ENCODE measurements around the gene PHRF1.

Gene PHRF1

DNA sequence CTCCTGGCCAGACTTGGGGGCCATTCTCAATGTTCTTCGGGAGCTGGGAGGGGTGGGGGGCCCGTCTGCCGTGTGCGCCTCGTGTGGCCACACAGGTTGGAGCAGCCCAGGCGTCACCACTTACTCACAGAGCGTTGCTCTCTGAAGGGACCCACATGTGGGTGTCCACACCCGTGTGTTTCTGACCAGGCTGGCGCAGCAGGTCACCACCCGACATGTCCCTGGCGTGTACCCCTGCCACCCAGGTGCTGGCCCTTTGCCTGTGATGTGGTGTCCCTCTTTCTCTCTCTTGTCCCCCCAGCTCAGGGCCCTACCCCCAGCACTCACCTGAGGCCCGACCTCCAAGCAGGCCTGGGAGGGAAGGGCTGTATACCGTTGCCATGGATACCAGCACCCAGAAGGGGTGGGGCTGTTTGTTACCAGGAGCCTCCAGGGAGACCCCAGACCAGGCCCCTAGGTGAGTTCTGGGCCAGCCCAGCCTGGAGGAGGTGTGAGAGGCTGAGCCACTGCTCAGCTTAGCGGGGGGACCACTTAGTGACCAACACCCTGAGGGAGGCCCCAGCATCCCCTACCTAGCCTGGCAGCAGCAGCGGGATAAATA lies 17.1 kb upstream of the PHRF1 start:
- DNase-seq (ENCODE audit: low spot score), result no peak

DNA sequence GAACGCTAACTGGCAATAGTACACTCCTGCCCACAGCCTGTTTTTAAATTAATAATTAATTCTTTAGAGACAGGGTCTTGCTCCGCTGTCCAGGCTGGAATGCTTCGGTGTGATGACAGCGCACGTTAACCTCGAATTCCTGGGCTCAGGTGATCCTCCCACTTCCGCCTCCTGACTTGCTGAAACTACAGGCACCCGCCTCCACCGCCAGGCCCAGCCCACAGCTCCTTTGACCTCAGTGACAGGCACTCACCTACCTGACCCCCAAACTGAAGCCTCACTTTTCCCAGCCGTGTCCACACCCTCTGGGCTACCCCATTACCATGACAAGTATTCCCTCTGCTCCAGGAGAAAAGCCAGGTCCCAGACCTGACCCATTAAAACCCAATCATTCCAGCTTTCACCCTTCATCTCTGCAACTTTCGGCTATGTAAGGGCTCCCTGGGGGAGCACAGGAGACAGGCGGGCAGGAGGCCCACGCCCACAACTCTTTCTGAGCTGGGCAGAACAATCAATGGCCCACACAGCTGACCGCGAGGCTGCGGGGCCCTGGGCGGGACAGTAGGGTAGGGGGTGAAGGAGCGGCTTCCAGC lies 16.5 kb upstream of the PHRF1 start:
- DNase-seq (ENCODE audit: low spot score), result no peak

DNA sequence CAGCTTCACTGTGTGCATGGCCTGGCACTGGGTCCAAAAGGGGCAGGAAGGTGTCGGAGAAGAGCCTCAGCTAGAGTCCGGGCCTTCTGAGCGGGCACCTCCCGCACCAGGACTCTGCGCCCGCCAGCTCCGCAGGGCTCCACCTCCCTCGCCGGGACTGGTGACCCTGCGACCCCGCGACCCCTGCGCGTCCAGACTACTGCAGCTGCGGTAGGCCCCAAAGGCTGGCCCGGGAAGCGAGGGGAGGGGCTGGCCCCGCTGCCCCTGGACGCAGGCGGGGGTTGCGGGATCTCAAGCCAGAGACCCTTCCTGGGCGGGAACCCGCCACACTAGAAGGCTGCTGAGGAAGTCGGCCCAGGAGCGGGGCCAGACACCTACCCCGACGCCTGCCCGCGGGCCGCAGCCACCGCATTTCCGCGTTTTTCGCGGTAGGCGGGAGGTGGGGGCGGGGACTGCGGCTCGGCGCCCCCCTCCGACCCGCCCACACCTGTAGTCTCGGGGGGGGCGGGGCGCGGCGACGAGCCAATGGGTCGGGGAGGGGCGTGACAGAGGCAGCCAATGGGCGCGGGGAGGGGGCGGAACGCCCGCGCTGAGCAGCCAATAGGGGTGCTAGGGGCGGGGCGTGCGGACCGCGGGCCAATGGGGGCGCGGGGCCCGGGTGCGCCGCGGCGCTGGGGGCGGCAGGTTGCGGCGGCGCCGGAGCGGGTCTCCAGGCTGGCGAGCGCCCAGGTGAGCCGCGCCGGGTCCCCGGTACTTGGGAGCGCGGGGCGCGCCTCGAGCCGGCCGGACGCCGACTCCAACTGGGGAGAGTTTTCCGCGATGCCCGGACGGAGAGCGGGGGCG lies 15.7 kb upstream of the PHRF1 start, which contains the start of the genes LMNTD2 and RASSF7:
Gene LMNTD2, minus strand, starts transcription at position 434 of the 843 bp plus-strand sequence. Its CDS starts 22 bp downstream, at position 412.
Gene RASSF7, plus strand, starts transcription at position 666 of the 843 bp plus-strand sequence. CDS start 799 bp downstream, outside the sequence.
- DNase-seq (ENCODE audit: low spot score), result peak; percentile 95

DNA sequence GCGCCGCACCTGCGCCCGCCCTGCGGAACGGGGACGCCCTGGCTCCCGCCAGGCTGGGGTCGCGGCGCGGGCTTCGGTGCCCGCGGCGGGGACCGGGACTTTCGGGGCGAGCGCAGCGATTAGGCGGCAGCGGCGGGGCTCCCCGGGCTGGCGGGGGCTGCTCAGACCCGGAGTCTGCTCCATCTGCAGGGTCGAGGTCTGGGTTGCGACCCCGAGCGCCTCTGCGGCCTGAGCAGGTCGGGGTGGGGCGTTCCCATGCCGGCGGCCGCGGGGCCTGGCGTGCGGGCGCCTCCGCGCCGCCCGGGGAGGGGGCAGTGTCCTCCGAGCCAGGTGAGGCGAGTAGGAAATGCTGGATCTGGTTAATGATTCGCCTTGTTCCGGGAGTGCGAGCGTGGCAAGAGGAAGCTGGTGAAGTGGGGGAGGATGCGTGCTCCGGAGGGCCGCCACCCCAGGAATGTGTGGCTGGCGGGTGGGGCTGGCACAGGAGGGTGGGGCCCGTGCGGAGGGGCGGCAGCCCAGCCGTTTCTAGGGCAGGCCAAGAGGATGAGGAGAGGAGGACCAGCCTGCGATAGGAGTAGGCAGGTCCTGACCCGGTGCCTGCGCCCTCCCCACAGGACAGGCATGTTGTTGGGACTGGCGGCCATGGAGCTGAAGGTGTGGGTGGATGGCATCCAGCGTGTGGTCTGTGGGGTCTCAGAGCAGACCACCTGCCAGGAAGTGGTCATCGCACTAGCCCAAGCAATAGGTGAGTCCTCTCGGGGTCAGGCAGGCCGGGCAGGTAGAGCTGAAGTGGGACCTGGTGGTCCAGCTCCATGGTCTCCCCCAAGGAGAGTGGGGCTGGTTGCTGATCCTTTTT lies 14.9 kb upstream of the PHRF1 start:
- no peak for DNase-seq (ENCODE audit: low spot score)

DNA sequence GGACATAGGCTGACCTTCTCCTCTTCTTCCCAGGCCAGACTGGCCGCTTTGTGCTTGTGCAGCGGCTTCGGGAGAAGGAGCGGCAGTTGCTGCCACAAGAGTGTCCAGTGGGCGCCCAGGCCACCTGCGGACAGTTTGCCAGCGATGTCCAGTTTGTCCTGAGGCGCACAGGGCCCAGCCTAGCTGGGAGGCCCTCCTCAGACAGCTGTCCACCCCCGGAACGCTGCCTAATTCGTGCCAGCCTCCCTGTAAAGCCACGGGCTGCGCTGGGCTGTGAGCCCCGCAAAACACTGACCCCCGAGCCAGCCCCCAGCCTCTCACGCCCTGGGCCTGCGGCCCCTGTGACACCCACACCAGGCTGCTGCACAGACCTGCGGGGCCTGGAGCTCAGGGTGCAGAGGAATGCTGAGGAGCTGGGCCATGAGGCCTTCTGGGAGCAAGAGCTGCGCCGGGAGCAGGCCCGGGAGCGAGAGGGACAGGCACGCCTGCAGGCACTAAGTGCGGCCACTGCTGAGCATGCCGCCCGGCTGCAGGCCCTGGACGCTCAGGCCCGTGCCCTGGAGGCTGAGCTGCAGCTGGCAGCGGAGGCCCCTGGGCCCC lies 14.1 kb upstream of the PHRF1 start:
- DNase-seq (ENCODE audit: low spot score), result no peak

DNA sequence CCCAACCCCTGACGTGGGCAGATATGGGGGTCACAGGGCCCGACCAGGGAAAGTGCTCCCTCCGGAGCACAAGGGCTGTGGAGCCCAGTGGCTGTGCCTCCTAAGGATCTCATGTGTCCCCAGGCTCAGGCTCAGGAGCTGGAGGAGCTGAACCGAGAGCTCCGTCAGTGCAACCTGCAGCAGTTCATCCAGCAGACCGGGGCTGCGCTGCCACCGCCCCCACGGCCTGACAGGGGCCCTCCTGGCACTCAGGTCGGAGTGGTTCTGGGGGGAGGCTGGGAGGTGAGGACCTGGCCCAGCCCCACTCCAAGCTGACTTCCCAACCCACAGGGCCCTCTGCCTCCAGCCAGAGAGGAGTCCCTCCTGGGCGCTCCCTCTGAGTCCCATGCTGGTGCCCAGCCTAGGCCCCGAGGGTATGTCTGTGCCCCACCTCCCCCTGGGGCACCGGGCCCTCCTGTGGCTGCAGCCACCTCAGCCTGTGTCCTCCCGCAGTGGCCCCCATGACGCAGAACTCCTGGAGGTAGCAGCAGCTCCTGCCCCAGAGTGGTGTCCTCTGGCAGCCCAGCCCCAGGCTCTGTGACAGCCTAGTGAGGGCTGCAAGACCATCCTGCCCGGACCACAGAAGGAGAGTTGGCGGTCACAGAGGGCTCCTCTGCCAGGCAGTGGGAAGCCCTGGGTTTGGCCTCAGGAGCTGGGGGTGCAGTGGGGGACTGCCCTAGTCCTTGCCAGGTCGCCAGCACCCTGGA lies 13.0 kb upstream of the PHRF1 start:
- DNase-seq (ENCODE audit: low spot score), result no peak

DNA sequence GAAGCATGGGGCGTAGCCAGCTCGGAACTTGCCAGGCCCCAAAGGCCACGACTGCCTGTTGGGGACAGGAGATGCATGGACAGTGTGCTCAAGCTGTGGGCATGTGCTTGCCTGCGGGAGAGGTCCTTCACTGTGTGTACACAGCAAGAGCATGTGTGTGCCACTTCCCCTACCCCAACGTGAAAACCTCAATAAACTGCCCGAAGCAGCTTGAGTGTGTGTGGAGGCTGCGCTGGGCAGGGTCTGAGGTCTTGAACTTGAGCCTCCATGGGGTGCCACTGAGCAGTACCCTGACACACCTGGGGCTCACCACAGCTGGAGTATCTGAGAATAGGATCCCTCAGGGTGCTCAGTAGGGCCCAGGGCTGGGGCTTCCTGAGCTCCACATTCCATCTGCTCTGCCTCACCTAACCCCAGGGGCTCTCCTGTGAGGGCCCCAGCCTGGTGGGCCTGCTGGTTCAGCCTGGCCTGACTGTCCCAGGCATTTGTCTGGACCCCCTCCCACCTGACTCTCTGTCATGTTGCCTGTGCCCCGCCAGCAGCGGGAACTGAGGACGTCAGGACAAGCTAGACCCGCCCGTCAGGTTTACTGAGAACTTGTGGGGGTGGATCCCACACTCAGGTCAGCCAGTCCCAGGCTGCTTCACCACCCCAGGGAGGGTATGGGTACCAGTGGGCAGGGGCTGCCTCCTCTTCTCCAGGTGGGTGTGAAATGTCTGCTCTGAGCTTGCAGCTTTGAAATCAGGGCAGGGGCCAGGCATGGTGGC lies 12.3 kb upstream of the PHRF1 start:
- DNase-seq (ENCODE audit: low spot score), result no peak

DNA sequence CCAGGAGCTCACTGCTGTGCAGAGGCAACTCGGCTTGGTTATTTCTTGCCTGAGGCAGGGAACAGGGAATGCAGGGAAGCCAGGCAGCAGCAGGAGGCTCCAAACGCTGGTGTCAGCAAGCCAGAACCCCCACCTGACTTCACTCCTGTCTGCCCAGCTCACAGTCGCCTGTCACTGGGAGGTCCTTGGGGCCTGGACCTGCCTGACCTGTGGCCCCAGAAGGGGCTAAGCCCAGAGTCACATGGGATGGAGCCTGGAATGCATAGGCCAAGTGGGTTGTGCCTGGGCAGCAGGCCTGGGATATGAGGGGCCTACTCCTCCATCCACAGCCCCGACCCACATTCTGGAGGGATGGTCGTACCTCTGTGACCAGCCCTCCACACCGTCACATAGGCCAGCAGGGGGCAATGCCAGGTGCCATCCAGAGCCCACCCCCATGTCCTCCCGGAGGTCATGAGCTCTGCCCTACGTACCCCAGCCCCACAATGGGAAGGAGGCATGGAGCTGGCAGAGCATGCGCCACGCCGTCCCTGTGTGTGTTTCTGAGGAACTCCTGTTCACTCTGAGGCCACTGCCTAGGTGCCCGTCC lies 10.3 kb upstream of the PHRF1 start:
- no peak for DNase-seq (ENCODE audit: low spot score)

DNA sequence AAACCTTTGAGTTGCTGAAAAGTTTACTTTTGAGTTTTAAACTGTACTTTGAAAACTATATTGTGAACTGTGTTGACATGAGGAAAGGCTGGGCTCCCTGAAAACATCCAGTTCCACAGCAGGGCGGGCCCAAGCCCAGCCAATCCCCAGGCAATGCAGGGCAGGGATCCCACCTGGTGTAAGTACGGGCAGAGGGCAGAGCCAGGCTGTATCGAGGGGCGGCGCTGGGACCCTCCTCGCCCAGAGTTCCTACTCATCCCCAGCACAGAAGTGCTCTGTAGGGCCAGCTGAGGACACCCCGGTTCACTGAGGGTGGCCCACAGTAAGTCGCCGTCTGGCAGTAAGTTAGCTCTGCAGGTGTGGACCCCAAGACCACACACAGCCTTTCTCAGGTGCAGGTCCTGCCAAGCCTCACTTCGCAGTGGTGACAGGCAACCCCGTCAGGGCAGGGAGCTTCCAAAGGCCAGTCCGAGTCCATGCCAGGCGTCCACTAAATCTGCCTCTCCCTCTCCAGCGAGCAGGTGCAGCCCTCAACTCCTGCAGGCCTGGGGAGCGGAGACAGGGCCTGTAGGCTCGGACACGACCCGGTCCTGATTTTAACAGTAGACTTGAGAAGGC lies 9.2 kb upstream of the PHRF1 start:
- DNase-seq (ENCODE audit: low spot score), result no peak

DNA sequence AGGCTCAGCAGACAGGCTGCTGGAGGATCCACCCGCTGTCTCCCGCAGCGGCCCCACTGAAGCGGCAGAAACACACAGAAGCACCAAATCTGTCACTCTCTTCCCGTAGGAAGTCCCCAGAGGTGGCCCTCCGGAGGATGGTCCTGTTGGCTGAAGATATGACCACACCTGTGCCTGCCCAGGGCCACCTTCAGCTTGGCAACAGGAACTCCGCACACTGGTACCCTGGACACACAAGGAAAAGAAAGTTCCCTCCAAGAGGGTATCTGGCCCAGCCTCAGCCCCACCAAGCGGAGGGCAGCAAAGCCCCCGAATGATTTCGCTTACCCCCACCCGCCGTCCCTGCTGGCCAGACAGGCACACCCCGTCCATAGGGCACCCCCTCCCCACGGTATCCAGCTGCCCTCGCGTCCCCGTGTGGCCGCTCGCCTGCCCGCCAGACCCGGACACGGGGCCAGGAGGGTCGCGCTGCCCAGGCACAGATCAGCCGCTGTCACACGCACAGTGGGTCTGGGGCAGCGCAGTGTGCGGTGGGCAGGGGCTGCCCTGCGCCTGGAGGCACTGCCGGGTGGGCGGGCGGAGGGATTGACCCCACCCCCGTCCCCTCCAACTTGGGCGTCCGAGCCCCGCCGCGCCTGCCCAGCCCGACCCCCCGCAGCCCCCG lies 8.5 kb upstream of the PHRF1 start:
- no peak for DNase-seq (ENCODE audit: low spot score)

DNA sequence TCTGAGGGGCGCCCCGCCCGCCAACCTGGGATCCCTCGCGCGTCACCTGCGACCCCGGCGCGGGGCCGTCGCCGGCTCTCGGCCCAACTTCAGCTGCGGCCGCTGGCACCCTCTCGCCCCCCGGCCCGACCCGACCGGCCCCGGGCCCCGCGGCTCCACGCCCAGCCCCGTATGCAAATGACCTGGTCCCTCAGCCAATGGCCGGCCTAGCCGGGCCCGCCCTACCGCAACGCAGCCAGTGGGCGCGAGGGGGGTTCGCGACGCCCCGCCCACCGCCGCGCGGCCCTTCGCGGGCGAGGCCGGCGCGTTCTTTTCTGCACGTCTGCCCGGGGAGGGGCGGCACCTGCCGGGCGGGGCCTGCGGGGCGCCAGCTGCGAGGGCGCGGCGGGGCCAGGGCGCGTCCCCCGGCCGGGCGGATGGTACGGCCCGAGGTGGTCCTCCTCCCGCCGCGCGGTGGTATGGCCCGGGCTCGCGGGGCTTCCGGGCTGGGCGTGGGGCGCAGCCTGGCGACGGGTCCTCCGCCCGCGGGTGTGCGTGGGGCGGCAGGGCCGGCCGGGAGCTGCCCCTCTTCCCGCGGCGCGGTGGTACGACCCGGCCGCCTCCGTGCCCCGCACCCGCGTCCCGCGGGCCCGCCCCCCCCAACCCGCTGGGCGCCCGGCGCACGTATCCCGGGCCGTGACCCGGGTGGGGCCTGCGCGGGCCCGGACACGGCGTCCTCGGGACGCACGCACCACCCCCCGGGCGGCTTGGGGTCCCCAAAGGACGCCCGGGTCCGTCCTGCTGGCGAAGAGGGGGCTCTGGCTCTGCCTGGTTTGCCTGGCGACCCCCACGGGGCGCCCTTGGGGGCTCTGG lies 7.7 kb upstream of the PHRF1 start:
- DNase-seq (ENCODE audit: low spot score), result peak; percentile 94

DNA sequence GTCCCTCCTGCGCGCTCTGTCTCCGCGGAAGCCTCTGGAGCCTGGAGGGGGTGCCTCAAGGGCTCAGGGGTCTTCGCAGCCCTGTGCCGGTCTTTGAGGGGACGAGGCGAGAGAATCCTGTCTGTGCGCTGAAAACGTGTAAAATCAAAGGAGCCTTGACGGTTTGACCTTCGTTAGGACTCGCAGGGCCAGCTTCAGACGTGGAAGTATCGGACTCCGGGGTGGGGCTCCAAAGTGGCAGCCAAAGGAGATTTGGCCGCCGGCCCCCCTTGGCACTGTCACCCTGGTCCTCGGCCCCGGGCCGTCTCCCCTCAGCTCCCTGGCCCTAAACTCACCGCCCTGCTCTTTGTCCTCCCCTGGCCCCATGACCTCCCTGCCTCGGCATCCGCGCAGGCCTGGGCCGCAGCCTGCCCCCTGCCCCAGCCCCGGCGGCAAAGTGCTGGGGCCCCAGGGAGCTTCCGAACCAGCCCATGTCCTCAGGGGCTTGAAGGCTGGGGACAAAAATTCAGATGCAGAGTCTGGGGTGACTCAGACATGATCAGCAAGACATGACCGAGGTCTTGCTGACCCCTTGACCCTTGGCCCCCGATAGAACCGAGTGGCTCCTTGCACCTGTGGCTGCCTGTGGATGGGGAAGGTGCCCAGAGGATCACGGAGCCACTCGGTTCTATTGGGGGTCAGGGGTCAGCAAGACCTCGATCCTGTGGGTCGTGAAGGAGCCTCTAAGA lies 6.9 kb upstream of the PHRF1 start:
- DNase-seq (ENCODE audit: low spot score), result no peak

DNA sequence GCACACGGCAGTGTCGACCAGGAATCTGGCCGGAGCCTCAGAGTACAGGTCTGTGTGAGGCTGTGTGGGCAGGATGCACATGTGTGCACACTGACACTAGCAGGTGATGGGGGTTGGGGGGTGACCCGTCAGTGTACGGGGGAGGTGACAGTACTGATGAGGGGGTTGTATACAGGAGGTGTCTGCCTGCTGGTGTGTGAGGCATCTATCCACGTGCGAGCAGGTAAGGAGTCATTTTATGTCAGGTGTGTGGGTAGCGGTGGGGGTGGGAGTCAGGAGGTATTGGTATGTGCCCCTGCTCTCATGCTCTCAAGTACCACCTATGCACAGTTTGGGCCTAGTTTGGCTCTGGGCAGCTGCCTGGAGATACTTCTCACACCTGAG lies 4.5 kb upstream of the PHRF1 start:
- no peak for DNase-seq (ENCODE audit: low spot score)

DNA sequence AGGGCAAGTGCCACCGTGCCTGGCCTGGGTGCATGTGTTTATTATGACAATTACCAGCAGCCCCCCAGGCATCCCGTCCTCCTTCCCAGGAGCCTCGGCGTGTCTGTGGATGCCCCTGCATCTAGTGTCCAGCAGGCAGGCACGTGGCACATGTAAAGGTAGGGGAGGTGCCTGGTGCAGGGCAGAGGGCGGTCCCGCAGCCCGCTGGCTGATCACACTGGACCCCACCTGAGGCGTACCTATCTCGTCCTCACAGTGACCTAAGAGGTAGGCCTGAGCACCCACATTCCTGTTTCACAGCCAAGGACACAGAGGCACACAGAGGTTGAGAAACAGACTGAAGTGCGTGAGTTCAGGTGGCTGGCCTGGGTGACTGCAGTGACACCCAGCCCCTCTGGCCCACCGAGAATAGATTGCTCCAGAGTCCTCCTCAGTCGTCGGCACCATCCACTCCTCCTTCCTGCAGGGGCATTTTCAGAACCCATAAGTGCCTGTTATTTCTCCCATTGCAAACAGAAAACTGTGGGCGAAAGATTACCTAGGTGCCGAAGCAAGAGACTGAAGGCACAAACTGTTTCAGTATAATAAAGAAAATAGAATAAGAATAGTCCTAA lies 3.0 kb upstream of the PHRF1 start:
- no peak for DNase-seq (ENCODE audit: low spot score)

DNA sequence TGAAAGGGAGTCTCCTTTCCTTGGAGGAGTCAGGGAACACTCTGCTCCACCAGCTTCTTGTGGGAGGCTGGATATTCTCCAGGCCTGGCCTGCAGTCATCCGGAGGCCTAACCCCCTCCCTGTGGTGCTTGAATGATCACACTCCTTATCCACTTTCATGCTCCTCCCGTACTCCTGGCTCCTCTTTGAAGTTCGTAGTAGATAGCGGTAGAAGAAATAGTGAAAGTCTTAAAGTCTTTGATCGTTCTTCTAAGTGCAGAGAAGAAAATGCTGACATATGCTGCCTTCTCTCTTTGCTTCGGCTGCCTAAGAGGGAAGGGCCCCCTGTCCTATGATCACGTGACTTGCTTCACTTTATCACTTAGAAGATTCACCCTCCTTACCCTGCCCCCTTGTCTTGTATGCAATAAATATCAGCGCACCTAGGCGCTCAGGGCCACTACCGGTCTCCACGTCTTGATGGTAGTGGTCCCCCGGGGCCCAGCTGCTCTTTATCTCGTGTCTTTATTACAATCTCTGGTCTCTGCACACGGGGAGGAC lies 2.2 kb upstream of the PHRF1 start:
- DNase-seq (ENCODE audit: low spot score), result peak; percentile 35

DNA sequence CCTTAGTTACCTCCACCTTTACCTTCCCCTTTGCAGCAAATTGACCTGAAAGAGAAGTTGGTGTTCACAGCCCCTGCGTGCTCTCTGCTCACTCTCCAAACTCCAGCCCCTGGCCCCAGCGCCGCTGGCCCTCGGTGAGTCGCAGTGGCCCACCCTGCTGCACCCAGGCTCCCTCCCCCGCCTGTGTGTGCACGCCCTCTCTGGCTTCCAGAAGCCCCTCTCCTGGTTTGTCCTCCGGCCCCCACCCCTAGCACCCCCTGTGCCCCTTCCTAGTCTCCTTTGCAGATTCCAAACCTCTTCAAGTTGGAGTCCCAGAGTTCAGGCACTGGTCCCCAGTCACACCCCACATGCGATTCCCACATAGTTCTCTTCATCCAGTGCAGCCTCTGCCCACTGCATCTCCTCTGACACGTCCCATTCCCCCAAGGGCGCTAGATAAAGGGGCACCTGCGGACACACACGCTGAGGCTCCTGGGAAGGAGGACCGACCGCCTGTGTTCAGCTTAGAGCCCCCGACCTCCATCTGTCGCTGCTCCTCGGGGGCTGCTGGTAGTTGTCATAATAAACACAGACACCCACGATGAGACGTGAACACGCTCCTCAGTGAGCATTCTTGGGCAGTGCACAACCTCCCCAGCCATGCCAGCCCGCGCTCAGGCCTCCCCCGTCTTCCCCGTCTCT lies 1.5 kb upstream of the PHRF1 start:
- DNase-seq (ENCODE audit: low spot score), result no peak

Data from CD4-positive, alpha-beta T cell treated with Interleukin-2 at 100 ng/mL for 4 hours (primary cell).